ENCODE measurements around the gene ADCY10. TPM values are rescaled to one million over a fixed set of nuclear protein-coding genes. Genes with fewer than 3 reads are reported as not detected.

The ADCY10 gene
- total and polyA plus RNA-seq, 2 experiments from 2014 or later, result not detected

- no peak overlapping the region for H3K27ac Mint-ChIP-seq
- Histone ChIP-seq H3K4me1 (ENCODE audit: insufficient read depth) (peaks cover 17% of the 10 kb centered on the region), H3K79me2 (replicated peaks; ENCODE audit: insufficient read depth) (peaks cover 58% of the 10 kb centered on the region), H3K4me3 (no peak overlapping the region), H2AFZ (no peak overlapping the region), H3K27ac (ENCODE audit: low read depth) (no peak overlapping the region), H3K36me3 (ENCODE audit: insufficient read depth) (peaks cover 14% of the 10 kb centered on the region), H4K20me1 (replicated peaks; ENCODE audit: insufficient read depth) (peaks cover 57% of the 10 kb centered on the region), H3K27me3 (ENCODE audit: insufficient read depth) (peaks cover 13% of the 10 kb centered on the region), H3F3A (replicated peaks; ENCODE audit: low read depth) (0 out of 2 replicates have a peak, but pooled peaks cover 3% of the 10 kb centered on the region), H3K4me2 (no peak overlapping the region), H3K9me2 (ENCODE audit: insufficient read depth) (peaks cover 3% of the 10 kb centered on the region; the same call in 1 of the 2 replicates)
- ATAC-seq (peak; percentile 29; the same call in 1 of the 3 replicates), DNase-seq (ENCODE audit: low spot score) (no peak)
- H3K9me3 Mint-ChIP-seq, result no peaks in the 10 kb centered on the region
- no peak for TF ChIP-seq EZH2phosphoT487 (IDR thresholded peaks at IDR 0.05; ENCODE audit: unreplicated experiment)
- TF ChIP-seq CTCF (conservative IDR thresholded peaks at IDR 0.05; ENCODE audit: low read depth in 2 of 2), result no peak
- TF ChIP-seq ZNF114 (CRISPR knock-in tag; IDR thresholded peaks at IDR 0.05), result no peak
- TF ChIP-seq ETS1 (IDR thresholded peaks at IDR 0.05), result no peak
- TF ChIP-seq, protein P1, sequence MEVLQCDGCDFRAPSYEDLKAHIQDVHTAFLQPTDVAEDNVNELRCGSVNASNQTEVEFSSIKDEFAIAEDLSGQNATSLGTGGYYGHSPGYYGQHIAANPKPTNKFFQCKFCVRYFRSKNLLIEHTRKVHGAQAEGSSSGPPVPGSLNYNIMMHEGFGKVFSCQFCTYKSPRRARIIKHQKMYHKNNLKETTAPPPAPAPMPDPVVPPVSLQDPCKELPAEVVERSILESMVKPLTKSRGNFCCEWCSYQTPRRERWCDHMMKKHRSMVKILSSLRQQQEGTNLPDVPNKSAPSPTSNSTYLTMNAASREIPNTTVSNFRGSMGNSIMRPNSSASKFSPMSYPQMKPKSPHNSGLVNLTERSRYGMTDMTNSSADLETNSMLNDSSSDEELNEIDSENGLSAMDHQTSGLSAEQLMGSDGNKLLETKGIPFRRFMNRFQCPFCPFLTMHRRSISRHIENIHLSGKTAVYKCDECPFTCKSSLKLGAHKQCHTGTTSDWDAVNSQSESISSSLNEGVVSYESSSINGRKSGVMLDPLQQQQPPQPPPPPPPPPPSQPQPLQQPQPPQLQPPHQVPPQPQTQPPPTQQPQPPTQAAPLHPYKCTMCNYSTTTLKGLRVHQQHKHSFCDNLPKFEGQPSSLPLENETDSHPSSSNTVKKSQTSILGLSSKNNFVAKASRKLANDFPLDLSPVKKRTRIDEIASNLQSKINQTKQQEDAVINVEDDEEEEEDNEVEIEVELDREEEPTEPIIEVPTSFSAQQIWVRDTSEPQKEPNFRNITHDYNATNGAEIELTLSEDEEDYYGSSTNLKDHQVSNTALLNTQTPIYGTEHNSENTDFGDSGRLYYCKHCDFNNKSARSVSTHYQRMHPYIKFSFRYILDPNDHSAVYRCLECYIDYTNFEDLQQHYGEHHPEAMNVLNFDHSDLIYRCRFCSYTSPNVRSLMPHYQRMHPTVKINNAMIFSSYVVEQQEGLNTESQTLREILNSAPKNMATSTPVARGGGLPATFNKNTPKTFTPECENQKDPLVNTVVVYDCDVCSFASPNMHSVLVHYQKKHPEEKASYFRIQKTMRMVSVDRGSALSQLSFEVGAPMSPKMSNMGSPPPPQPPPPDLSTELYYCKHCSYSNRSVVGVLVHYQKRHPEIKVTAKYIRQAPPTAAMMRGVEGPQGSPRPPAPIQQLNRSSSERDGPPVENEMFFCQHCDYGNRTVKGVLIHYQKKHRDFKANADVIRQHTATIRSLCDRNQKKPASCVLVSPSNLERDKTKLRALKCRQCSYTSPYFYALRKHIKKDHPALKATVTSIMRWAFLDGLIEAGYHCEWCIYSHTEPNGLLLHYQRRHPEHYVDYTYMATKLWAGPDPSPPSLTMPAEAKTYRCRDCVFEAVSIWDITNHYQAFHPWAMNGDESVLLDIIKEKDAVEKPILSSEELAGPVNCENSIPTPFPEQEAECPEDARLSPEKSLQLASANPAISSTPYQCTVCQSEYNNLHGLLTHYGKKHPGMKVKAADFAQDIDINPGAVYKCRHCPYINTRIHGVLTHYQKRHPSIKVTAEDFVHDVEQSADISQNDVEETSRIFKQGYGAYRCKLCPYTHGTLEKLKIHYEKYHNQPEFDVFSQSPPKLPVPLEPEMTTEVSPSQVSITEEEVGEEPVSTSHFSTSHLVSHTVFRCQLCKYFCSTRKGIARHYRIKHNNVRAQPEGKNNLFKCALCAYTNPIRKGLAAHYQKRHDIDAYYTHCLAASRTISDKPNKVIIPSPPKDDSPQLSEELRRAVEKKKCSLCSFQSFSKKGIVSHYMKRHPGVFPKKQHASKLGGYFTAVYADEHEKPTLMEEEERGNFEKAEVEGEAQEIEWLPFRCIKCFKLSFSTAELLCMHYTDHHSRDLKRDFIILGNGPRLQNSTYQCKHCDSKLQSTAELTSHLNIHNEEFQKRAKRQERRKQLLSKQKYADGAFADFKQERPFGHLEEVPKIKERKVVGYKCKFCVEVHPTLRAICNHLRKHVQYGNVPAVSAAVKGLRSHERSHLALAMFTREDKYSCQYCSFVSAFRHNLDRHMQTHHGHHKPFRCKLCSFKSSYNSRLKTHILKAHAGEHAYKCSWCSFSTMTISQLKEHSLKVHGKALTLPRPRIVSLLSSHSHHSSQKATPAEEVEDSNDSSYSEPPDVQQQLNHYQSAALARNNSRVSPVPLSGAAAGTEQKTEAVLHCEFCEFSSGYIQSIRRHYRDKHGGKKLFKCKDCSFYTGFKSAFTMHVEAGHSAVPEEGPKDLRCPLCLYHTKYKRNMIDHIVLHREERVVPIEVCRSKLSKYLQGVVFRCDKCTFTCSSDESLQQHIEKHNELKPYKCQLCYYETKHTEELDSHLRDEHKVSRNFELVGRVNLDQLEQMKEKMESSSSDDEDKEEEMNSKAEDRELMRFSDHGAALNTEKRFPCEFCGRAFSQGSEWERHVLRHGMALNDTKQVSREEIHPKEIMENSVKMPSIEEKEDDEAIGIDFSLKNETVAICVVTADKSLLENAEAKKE (CRISPR knock-in tag; IDR thresholded peaks at IDR 0.05), result no peak
- no peak for TF ChIP-seq ZNF331 (CRISPR knock-in tag; IDR thresholded peaks at IDR 0.05; ENCODE audit: low read depth)
- TF ChIP-seq CREB1 (CRISPR knock-in tag; IDR thresholded peaks at IDR 0.05; ENCODE audit: low read depth), result no peak
- TF ChIP-seq JUNB (IDR thresholded peaks at IDR 0.05; ENCODE audit: unreplicated experiment), result no peak
- TF ChIP-seq EZH2 (IDR thresholded peaks at IDR 0.05; ENCODE audit: low read depth, unreplicated experiment), result no peak
- TF ChIP-seq NANOG (IDR thresholded peaks at IDR 0.05; ENCODE audit: borderline replicate concordance), result no peak
- TF ChIP-seq REST (IDR thresholded peaks at IDR 0.05; ENCODE audit: unreplicated experiment), result no peak
- TF ChIP-seq POLR2AphosphoS5 (IDR thresholded peaks at IDR 0.05; ENCODE audit: low read depth), result no peak
- TF ChIP-seq STAT1 (IDR thresholded peaks at IDR 0.05; ENCODE audit: unreplicated experiment), result no peak
- H3K36me3 Mint-ChIP-seq (ENCODE audit: low read depth), result peaks cover 15% of the 10 kb centered on the region
- peaks cover 21% of the 10 kb centered on the region for H3K4me1 Mint-ChIP-seq
- no peak overlapping the region for H3K4me3 Mint-ChIP-seq
- H3K27me3 Mint-ChIP-seq (ENCODE audit: insufficient read depth, low read depth, poor library complexity), result peaks cover 7% of the 10 kb centered on the region
Measured at GRCh38 chr1:167763525-167764220, 150.3 kb downstream of the ADCY10 start.

All from GM23338 (cell line).